ENCODE results near the gene KCND1.

- TF ChIP-seq POLR2A (IDR thresholded peaks at IDR 0.05) (no peak), CTCF (IDR thresholded peaks at IDR 0.05 in 8 of 11, conservative IDR thresholded peaks at IDR 0.05 in 3 of 11) (no peak), POLR2AphosphoS5 (IDR thresholded peaks at IDR 0.05) (no peak)
Observed at GRCh38 chrX:48999030-48999429, 27.4 kb upstream of the KCND1 start.

Measured in spleen (tissue), 7 donors.